Coronary artery (tissue), 2 donors: ENCODE results near the gene PRDM1.

ENCODE experiments used
- DNase-seq: peaks from one replicate; pipeline ENCODE4 v3.0.0-alpha.2; 2017; ENCODE audit warnings: low spot score
- H3K27ac ChIP-seq, 2 donors: fragments of 200-600 bp; sonication (generic); one replicate each; pipeline ENCODE4 v1.5.1; 2016 to 2019
- H3K4me3 ChIP-seq: fragments of 200-600 bp; sonication (generic); 2 replicates; pipeline ENCODE4 v1.5.1; 2016; ENCODE audit warnings: mild to moderate bottlenecking, moderate library complexity
- TF ChIP-seq, protein P1 (sequence below): fragments of 200-600 bp; sonication (generic); IDR thresholded peaks from one replicate; pipeline ENCODE4 v1.5.1; 2019; ENCODE audit warnings: antibody characterized with exemption

PRDM1 gene

DNA sequence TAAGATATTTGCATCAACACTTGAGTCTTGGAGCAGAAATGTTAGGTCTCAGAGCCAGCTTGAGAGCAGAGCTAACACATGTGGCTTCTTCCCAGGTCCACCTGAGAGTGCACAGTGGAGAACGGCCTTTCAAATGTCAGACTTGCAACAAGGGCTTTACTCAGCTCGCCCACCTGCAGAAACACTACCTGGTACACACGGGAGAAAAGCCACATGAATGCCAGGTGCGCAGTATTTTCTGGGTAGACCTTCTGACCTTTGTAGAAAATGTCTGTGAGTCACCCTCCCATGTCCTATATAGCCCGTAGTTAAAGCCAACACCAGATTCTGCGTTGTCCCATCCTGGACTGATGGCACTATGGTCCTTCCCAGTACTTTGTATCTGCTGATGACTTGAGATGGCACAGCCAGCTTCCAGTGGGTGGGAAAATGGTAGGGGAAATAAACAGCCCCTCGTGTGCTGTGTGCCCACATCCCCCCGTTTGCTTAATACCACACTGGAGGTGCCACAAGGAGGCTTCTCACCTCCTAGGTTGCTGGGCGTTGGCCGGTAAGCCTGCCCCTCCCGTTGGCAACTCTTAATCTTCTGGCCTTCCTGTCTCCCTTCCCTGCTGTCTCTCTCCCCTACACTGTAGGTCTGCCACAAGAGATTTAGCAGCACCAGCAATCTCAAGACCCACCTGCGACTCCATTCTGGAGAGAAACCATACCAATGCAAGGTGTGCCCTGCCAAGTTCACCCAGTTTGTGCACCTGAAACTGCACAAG lies 20.3 kb downstream of the PRDM1 start:
- no peak for DNase-seq
- Histone ChIP-seq H3K4me3 (no peak overlapping the region), H3K27ac (no peak overlapping the region)
- TF ChIP-seq, protein P1, sequence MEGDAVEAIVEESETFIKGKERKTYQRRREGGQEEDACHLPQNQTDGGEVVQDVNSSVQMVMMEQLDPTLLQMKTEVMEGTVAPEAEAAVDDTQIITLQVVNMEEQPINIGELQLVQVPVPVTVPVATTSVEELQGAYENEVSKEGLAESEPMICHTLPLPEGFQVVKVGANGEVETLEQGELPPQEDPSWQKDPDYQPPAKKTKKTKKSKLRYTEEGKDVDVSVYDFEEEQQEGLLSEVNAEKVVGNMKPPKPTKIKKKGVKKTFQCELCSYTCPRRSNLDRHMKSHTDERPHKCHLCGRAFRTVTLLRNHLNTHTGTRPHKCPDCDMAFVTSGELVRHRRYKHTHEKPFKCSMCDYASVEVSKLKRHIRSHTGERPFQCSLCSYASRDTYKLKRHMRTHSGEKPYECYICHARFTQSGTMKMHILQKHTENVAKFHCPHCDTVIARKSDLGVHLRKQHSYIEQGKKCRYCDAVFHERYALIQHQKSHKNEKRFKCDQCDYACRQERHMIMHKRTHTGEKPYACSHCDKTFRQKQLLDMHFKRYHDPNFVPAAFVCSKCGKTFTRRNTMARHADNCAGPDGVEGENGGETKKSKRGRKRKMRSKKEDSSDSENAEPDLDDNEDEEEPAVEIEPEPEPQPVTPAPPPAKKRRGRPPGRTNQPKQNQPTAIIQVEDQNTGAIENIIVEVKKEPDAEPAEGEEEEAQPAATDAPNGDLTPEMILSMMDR: no peak

DNA sequence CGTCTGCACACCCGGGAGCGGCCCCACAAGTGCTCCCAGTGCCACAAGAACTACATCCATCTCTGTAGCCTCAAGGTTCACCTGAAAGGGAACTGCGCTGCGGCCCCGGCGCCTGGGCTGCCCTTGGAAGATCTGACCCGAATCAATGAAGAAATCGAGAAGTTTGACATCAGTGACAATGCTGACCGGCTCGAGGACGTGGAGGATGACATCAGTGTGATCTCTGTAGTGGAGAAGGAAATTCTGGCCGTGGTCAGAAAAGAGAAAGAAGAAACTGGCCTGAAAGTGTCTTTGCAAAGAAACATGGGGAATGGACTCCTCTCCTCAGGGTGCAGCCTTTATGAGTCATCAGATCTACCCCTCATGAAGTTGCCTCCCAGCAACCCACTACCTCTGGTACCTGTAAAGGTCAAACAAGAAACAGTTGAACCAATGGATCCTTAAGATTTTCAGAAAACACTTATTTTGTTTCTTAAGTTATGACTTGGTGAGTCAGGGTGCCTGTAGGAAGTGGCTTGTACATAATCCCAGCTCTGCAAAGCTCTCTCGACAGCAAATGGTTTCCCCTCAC lies 21.0 kb downstream of the PRDM1 start:
- DNase-seq: no peak
- TF ChIP-seq, protein P1: no peak
- Histone ChIP-seq H3K27ac (no peak overlapping the region), H3K4me3 (no peak overlapping the region)

DNA sequence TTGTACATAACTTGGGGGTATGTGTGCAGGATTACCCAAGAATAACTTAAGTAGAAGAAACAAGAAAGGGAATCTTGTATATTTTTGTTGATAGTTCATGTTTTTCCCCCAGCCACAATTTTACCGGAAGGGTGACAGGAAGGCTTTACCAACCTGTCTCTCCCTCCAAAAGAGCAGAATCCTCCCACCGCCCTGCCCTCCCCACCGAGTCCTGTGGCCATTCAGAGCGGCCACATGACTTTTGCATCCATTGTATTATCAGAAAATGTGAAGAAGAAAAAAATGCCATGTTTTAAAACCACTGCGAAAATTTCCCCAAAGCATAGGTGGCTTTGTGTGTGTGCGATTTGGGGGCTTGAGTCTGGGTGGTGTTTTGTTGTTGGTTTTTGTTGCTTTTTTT lies 22.0 kb downstream of the PRDM1 start:
- Histone ChIP-seq H3K27ac (no peak overlapping the region), H3K4me3 (no peak overlapping the region)
- TF ChIP-seq, protein P1: no peak
- DNase-seq: no peak

DNA sequence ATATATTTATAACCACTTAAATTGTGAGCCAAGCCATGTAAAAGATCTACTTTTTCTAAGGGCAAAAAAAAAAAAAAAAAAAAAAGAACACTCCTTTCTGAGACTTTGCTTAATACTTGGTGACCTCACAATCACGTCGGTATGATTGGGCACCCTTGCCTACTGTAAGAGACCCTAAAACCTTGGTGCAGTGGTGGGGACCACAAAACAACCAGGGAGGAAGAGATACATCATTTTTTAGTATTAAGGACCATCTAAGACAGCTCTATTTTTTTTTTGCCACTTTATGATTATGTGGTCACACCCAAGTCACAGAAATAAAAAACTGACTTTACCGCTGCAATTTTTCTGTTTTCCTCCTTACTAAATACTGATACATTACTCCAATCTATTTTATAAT lies 22.9 kb downstream of the PRDM1 start:
- no peak for DNase-seq
- Histone ChIP-seq H3K27ac (no peak overlapping the region), H3K4me3 (no peak overlapping the region)
- TF ChIP-seq, protein P1: no peak

- no peak for DNase-seq
- H3K27ac ChIP-seq: no peak overlapping the region
- TF ChIP-seq, protein P1: no peak
Measured at GRCh38 chr6:106110164-106110826, 24.2 kb downstream of the PRDM1 start.

DNA sequence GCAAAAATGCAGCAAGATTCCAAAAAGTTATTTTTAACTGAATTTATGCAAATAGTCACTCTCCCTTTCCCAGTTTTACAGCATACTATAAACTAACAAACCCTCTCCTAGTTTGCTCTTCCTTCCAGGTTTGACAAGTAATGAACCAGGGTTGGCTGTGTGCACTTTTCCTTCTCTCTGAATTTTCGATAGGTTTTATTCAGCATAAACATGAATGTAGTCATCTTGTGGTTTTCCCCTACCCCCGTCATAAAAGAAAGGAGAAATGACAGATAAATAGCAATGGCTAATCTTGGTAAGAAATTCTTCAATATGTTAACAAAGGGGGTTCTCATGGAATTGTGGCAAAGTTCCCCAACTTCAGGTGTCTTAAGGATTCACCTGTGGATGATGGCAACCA lies 26.3 kb downstream of the PRDM1 start:
- Histone ChIP-seq H3K4me3 (no peak overlapping the region), H3K27ac (no peak overlapping the region)
- no peak for DNase-seq
- TF ChIP-seq, protein P1: no peak

More at GRCh38 chr6:106110164-106110826, 24.2 kb downstream of the PRDM1 start:
- no peak overlapping the region for H3K4me3 ChIP-seq
